GM08714 (cell line): ENCODE data around the gene HELZ2.

ENCODE experiments used
- H3K4me3 ChIP-seq: fragments of 200-500 bp; sonication (Bioruptor generic); 2 replicates; pipeline ENCODE4 v1.5.1; 2014; ENCODE audit warnings: mild to moderate bottlenecking, low read length, inconsistent platforms
- ZNF274 ChIP-seq: IDR thresholded peaks from 2 replicates; pipeline ENCODE4 v1.6.1; 2012; ENCODE audit warnings: mild to moderate bottlenecking, low read depth, low read length

Gene HELZ2

DNA sequence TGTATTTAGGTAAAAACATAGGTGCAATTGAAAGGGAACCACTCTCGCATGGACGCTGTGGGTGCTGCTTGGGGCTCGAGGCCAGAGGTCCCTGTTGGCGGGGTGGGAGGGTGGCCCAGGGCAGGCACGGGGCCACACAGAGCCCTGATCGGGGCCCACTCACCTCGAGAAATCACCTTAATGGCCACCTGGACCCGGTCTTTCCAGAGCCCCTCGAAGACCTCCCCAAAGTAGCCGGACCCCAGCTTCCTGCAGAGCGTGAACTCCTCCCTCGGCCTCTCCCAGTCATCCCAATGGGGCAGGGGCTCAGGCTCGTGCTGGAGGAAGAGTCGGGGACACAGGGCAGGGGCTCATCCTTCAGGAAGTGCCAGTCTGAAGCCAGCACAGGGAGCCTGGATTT, 40.7 kb downstream of the HELZ2 start:
- H3K4me3 ChIP-seq, result no peak overlapping the region
- TF ChIP-seq ZNF274, result no peak

DNA sequence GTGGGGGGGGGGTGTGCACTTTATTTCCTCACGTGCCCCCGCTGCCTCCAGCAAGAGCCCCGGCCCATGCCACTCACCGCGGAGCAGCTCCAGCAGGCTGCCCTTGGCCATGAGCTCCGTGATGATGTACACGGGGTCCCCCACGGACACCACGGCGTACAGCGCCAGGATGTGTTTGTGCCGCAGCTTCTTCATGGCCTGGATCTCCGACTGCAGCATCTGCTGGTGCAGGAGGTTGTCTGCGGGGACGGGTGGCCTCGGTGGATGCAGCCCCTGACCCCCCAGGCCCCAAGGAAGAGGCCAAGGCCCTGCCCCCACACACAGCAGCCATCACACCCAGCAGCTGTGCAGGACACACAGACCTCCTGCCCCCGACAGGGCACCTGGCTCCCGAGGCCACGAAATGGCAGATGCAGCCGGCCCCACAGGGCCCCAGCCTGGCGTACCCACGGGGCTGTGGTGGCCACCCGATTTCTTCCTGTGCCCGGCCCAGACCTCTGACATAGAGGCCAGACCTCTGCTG, 41.5 kb downstream of the HELZ2 start:
- no peak overlapping the region for H3K4me3 ChIP-seq
- TF ChIP-seq ZNF274, result no peak

DNA sequence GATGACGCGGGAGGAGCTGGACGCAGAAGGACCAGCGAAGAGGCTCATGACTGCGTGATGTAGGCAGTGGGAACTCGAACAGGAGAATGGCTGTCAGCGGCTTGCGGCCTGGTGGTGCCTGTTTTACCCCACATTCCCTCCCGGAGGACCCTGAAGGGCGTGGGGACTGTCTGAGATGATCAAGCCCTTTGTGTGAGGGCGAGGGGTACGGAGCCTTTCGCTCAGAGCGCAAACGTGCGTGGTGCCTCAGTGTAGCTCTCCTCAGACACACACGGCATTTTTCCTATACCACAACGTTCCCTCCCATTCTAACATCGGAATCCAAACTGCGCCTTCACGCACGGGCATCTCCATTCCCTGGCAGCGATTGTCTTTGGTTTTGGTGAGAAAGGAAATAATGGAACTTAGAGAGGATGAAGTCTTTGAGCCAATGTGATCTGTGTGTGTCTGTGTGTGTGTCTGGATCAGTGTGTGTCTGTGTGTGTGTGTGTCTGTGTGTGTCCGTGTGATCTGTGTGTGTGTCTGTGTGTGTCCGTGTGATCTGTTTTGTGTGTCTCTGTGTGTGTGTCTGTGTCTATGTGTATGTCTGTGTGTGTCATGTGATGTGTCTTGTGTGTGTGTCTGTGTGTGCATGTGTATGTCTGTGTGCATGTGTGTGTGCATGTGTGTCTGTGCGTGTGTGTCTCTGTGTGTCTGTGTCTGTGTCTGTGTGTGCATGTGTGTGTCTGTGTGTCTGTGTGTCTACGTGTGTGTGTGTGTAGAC, 42.2 kb downstream of the HELZ2 start:
- no peak for TF ChIP-seq ZNF274
- H3K4me3 ChIP-seq, result no peak overlapping the region

DNA sequence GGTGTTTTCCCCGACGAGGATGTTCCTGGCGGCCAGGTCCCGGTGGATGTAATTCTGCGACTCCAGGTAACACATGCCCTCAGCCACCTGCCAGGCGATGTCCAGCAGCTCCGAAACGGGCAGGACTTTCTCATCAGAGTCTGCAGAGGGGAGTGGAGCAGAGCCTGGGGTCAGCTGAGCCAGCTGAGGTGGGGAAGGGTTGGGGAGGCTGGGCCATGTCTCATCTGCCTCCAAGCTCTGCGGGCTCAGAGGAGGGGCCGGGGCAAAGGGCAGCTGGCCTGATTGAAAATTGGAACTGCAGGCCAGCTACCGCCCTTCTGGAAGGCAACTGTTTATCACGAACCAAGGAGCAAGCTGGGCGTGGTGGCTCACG, 43.3 kb downstream of the HELZ2 start:
- TF ChIP-seq ZNF274, result no peak
- H3K4me3 ChIP-seq, result no peak overlapping the region

DNA sequence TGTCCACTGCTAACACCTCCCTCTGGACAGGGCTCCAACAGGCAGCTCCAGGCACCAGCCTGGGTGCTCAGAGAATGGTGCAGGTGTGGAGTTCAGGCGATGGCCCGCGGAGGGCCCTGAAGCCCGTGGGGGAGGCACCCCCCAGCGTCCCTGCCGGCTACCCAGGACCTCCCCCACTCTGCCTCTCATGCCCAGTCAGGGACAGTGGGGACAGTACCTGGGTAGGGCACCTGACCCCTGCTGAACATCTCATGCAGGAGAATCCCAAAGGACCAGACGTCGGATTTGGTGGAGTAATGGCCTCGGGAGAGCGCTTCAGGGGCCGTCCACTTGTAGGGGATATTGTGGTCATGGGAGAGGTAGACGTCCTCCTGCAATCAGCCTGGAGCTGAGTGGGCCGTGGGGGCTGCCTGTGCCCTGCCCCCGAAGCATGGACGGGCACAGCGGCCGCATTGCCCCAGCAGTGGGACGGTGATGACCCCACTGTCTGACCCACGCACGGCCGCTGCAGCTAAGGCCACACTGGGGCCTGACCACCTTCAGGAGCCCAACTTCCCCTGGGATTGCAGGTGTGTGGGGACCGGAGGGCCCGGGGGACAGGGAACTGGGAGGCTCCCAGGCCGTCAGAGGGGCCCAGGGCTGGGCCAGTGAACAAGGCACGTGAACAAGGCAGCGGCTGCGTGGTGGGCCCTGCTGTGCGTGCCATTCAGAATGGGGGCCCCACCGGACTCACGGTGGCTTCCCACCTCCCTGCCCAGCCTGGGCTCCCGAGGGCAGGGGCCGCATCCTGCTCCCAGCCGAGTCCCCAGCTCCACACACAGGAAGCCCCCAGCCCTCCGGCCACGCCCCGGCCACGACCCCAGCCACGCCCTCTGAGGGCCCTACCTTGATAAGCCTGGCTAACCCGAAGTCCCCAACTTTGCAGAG, 43.9 kb downstream of the HELZ2 start:
- no peak overlapping the region for H3K4me3 ChIP-seq
- no peak for TF ChIP-seq ZNF274

DNA sequence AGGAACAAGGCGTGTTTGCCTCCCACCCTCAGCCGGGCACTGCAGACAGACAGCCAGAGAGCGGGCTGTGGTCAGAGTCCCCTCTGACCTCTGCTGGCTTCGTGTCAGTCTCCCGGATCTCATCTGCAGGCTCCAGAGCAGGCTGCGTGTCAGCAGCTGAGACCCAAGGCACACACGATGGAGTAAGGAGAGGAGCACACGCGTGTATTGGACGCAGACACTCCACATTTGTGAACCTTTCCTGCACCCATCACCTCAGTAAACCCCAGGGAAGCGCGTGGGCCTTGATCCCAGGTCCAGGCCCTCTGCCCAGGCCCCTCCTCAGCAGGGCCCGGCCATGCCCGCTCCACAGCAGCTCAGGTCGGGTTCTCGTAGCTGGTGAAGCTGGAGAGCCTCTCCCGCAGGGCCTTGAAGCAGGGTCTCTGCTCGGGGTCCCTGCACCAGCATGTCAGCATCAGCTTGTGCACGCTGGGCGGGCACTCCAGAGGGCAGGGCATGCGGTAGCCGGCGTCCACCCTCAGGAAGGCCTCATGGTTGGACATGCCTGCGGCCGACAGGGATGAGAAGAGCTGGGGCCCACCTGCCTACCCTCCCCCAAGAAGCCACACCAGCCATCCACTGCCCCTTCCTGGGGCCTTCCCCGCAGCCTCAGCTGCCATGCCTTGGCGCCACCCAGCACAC, 44.7 kb downstream of the HELZ2 start:
- TF ChIP-seq ZNF274, result no peak
- H3K4me3 ChIP-seq, result no peak overlapping the region

DNA sequence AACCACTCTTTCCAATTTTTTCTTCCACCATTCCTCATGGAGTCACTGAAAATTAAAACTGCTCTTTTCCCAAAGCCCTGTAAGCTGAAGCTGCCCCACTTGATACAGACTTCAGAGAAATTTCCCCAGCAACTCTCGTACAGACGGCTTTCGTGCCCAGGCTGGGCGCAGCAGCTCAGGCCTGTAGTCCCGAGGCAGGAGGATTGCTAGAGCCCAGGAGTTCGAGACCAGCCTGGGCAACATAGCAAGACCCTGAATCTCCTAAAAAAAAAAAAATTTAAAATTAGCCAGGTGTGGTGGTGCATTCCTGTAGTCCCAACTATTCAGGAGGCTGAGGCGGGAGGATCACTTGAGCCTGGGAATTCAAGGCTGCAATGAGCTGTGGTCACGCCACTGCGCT, 46.9 kb downstream of the HELZ2 start:
- no peak for TF ChIP-seq ZNF274
- H3K4me3 ChIP-seq, result no peak overlapping the region

DNA sequence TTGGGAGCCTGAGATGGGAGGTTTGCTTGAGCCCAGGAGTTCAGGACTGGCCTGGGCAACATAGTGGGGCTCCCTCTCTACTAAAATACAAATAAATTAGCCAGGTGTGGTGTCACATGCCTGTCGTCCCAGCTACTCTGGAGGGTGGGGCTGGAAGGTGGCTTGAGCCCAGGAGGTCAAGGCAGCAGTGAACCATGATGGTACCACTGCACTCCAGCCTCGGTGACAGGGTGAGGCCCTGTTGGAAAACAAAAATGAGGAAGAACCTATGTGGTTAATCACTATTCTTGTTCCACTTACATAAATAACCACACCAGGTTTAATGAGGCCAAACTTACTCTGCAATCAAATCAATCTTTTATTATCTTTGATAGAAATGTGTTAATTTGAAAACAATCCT, 48.1 kb downstream of the HELZ2 start:
- no peak for TF ChIP-seq ZNF274
- no peak overlapping the region for H3K4me3 ChIP-seq

DNA sequence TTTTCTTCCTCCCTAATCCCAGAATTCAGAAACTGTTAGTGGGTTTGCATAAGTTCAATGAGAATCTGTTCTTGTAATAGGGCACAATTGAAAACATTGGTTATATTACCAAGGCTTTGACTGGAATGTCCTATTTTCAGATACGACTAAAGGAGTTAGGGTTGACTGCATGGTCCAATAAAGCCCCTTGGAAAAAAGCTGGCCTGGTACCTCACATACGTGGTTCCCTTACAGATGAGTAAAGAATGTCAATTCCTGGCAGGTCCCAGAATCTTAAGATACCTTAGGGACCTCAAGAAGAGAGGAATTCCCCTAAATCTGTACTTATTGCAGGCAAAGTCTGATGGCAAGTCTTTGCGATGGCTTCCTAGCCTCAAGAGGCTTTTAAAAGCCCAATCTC, 48.9 kb downstream of the HELZ2 start:
- TF ChIP-seq ZNF274, result no peak
- no peak overlapping the region for H3K4me3 ChIP-seq
